Ishikawa (cell line): ENCODE measurements around the gene MAB21L4.

Source experiments
- CEBPB ChIP-seq: IDR thresholded peaks from 2 replicates; pipeline ENCODE4 v1.6.1; 2012
- CREB1 ChIP-seq: IDR thresholded peaks from 2 replicates; pipeline ENCODE4 v1.6.1; 2012; ENCODE audit warnings: low read depth
- EGR1 ChIP-seq: IDR thresholded peaks from 2 replicates; pipeline ENCODE4 v1.6.1; 2012
- EP300 ChIP-seq: IDR thresholded peaks from 2 replicates; pipeline ENCODE4 v1.6.1; 2012; ENCODE audit warnings: borderline replicate concordance
- FOXM1 ChIP-seq: IDR thresholded peaks from 2 replicates; pipeline ENCODE4 v1.6.1; 2012; ENCODE audit warnings: low read depth, borderline replicate concordance
- MAX ChIP-seq: IDR thresholded peaks from 2 replicates; pipeline ENCODE4 v1.6.1; 2012
- NFIC ChIP-seq: IDR thresholded peaks from 2 replicates; pipeline ENCODE4 v1.6.1; 2012
- RAD21 ChIP-seq: IDR thresholded peaks from 2 replicates; pipeline ENCODE4 v1.6.1; 2012; ENCODE audit warnings: low read depth
- REST ChIP-seq: IDR thresholded peaks from 2 replicates; pipeline ENCODE4 v1.6.1; 2012; ENCODE audit warnings: low read depth, mild to moderate bottlenecking
- TAF1 ChIP-seq: IDR thresholded peaks from 2 replicates; pipeline ENCODE4 v1.6.1; 2012; ENCODE audit warnings: low read depth, mild to moderate bottlenecking
- TCF12 ChIP-seq: IDR thresholded peaks from 2 replicates; pipeline ENCODE4 v1.6.1; 2012; ENCODE audit warnings: low read depth
- TEAD4 ChIP-seq: IDR thresholded peaks from 2 replicates; pipeline ENCODE4 v1.6.1; 2012
- USF1 ChIP-seq: IDR thresholded peaks from 2 replicates; pipeline ENCODE4 v1.6.1; 2012
- YY1 ChIP-seq: IDR thresholded peaks from 2 replicates; pipeline ENCODE4 v1.6.1; 2012; ENCODE audit warnings: low read depth
- ZBTB7A ChIP-seq: IDR thresholded peaks from 2 replicates; pipeline ENCODE4 v1.6.1; 2012; ENCODE audit warnings: low read depth

The MAB21L4 gene

GRCh38 chr2:240857039-240858008 lies 38.6 kb downstream of the MAB21L4 start:
- no peak for TF ChIP-seq EP300
- TF ChIP-seq MAX, result no peak
- TF ChIP-seq FOXM1, result no peak
- TF ChIP-seq EGR1, result no peak
- no peak for TF ChIP-seq YY1
- no peak for TF ChIP-seq CEBPB
- TF ChIP-seq TAF1, result no peak
- no peak for TF ChIP-seq TCF12

GRCh38 chr2:240856151-240856980 lies 39.6 kb downstream of the MAB21L4 start:
- TF ChIP-seq CEBPB (no peak), RAD21 (peak; percentile 40; the same call in 1 of the 2 replicates)

- TF ChIP-seq TCF12 (no peak), USF1 (no peak), MAX (no peak), REST (no peak), RAD21 (no peak), ZBTB7A (no peak), NFIC (no peak), CREB1 (no peak), YY1 (no peak), TEAD4 (no peak), TAF1 (no peak), EGR1 (no peak), CEBPB (no peak), EP300 (no peak), FOXM1 (no peak)
Measured at GRCh38 chr2:240855670-240856069, 40.3 kb downstream of the MAB21L4 start.

- TF ChIP-seq USF1 (no peak), CREB1 (no peak), YY1 (no peak), NFIC (no peak), CEBPB (no peak), RAD21 (no peak), REST (no peak), TCF12 (no peak)
Measured at GRCh38 chr2:240852671-240853314, 43.2 kb downstream of the MAB21L4 start.
